GM18519 (cell line): ENCODE results near the gene SYT8.

Source experiments
- ATAC-seq: cut with Tn5 transposase; IDR thresholded peaks from one replicate; pipeline ENCODE4 v1.9.1; 2021; ENCODE audit warnings: mild to moderate bottlenecking, moderate library complexity; ENCODE audit not compliant: unreplicated experiment, low FRiP score

Gene SYT8

GRCh38 chr11:1817511-1817910 is 17.3 kb upstream of the SYT8 start:
- no peak for ATAC-seq

GRCh38 chr11:1819074-1819473 is 15.7 kb upstream of the SYT8 start:
- no peak for ATAC-seq

- no peak for ATAC-seq
These were observed 14.1 kb upstream of the SYT8 start for GRCh38 chr11:1820463-1821325.

- no peak for ATAC-seq
These were observed 13.2 kb upstream of the SYT8 start for GRCh38 chr11:1821562-1821961.

GRCh38 chr11:1822648-1823375 is 12.0 kb upstream of the SYT8 start:
- ATAC-seq = no peak

- no peak for ATAC-seq
These were observed 11.2 kb upstream of the SYT8 start for GRCh38 chr11:1823376-1824220.

GRCh38 chr11:1824221-1825038 is 10.4 kb upstream of the SYT8 start:
- ATAC-seq = no peak

- ATAC-seq = no peak
These were observed 9.6 kb upstream of the SYT8 start for GRCh38 chr11:1825039-1825740.

GRCh38 chr11:1825785-1826451 is 8.9 kb upstream of the SYT8 start:
- ATAC-seq = no peak

GRCh38 chr11:1826552-1827094 is 8.2 kb upstream of the SYT8 start:
- no peak for ATAC-seq

GRCh38 chr11:1827095-1827813 is 7.5 kb upstream of the SYT8 start:
- ATAC-seq = no peak

GRCh38 chr11:1827931-1828330 is 6.9 kb upstream of the SYT8 start:
- no peak for ATAC-seq

GRCh38 chr11:1828542-1828941 is 6.2 kb upstream of the SYT8 start:
- ATAC-seq = no peak

- ATAC-seq = no peak
These were observed 5.6 kb upstream of the SYT8 start for GRCh38 chr11:1829039-1829820.

- no peak for ATAC-seq
These were observed 4.8 kb upstream of the SYT8 start for GRCh38 chr11:1830004-1830321.

- no peak for ATAC-seq
These were observed 4.2 kb upstream of the SYT8 start for GRCh38 chr11:1830322-1831223.
